Large intestine (tissue), 3 donors: Measurements from ENCODE around the gene ATOSB. TPM values are rescaled to one million over a fixed set of nuclear protein-coding genes. Genes with fewer than 3 reads are reported as not detected.

Experiments
- DNase-seq, 2 donors: peaks; one replicate each; pipeline versions ENCODE4 v3.0.0 to v3.0.0-alpha.2; 2013
- H3K27ac ChIP-seq: one replicate; pipeline ENCODE4 v1.5.1; 2013; ENCODE audit warnings: low read length
- H3K27me3 ChIP-seq: 2 replicates; pipeline ENCODE4 v1.6.1; 2013; ENCODE audit warnings: low read length; ENCODE audit not compliant: control insufficient read depth, insufficient read depth
- H3K36me3 ChIP-seq: 2 replicates; pipeline ENCODE4 v1.6.1; 2013; ENCODE audit warnings: low read length; ENCODE audit not compliant: control insufficient read depth, insufficient read depth
- H3K4me1 ChIP-seq: one replicate; pipeline ENCODE4 v1.6.1; 2013; ENCODE audit warnings: low read length; ENCODE audit not compliant: control insufficient read depth, insufficient read depth
- H3K4me3 ChIP-seq: one replicate; pipeline ENCODE4 v1.5.1; 2013; ENCODE audit warnings: low read length
- H3K9me3 ChIP-seq: one replicate; pipeline ENCODE4 v1.6.1; 2013; ENCODE audit warnings: mild to moderate bottlenecking, low read depth, low read length, moderate library complexity; ENCODE audit not compliant: control insufficient read depth
- WGBS: methylation state at CpG from one replicate; pipeline ENCODE4 v1.1.5; 2013; ENCODE audit warnings: low lambda C conversion rate; ENCODE audit not compliant: insufficient coverage; 5-methylcytosine and 5-hydroxymethylcytosine counted together
- polyA plus RNA-seq: library from polyadenylated mRNA; unstranded; fragments of 120-200 nt; gene quantifications from one replicate; pipeline ENCODE4 v1.2.1, GENCODE V29; 2013

The ATOSB gene
- polyA plus RNA-seq, 1 donor: 11.4 TPM

- Histone ChIP-seq H3K36me3 (peaks cover 65% of the 10 kb centered on the region), H3K4me1 (no peaks in the 10 kb centered on the region), H3K27ac (no peak overlapping the region), H3K9me3 (no peaks in the 10 kb centered on the region), H3K27me3 (no peaks in the 10 kb centered on the region), H3K4me3 (no peak overlapping the region)
- no peak for DNase-seq
- 86% methylated on average over 4 of the region's 14 CpGs for WGBS
Observed at GRCh38 chr9:35054871-35055644, 60.6 kb downstream of the ATOSB start.

DNA sequence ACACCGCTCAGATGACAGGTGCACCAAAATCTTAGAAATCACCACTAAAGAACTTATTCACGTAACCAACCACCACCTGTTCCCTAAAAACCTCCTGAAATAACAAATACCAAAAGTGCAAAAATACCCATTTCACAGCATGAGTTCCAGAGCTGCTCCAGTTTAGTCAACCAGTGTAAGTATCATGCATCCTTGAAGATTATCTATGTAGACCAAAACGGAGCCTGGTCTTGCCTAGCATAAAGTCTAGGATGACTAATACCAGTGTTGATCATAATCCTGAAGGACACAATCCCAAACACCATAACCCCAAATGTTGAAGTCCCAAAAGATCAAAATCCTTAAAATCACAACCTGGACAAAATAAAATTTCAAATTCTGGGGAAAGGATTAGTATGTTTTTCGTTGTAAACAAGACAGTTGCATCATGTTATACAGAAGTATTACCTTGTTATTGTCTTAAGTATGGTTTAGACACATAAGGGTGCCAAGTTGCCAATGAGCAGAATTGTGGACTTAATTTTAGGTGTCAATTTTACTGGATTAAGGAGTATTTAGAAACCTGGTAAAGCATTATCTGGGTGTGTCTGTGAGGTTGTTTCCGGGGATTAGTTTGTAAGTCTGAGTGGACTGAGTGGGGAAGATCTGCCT, 61.4 kb downstream of the ATOSB start:
- peaks cover 65% of the 10 kb centered on the region for H3K36me3 ChIP-seq
- no peaks in the 10 kb centered on the region for H3K9me3 ChIP-seq
- no peak for DNase-seq
- no peak overlapping the region for H3K27ac ChIP-seq
- H3K4me1 ChIP-seq: no peaks in the 10 kb centered on the region
- WGBS: 0% methylated on average over 2 of the region's 5 CpGs
- no peak overlapping the region for H3K4me3 ChIP-seq
- H3K27me3 ChIP-seq: no peaks in the 10 kb centered on the region

Other genes with a start within 250 kb of the ATOSB start
- 1.6 TPM for gene PHF24, start 157.6 kb downstream of the ATOSB start, polyA plus RNA-seq
- 9.7 TPM for gene DNAJB5, start 126.1 kb downstream of the ATOSB start, polyA plus RNA-seq
- gene VCP, start 43.2 kb downstream of the ATOSB start, polyA plus RNA-seq: 189 TPM
- gene FANCG, start 35.9 kb downstream of the ATOSB start, polyA plus RNA-seq: 25.9 TPM
- 25.5 TPM for gene PIGO, start 19.3 kb downstream of the ATOSB start, polyA plus RNA-seq
- 125 TPM for gene STOML2, start 12.7 kb downstream of the ATOSB start, polyA plus RNA-seq
- 33.1 TPM for gene UNC13B, start 46.1 kb upstream of the ATOSB start, polyA plus RNA-seq